IMR-90 (cell line): ENCODE data around the gene CCDC9. TPM values are rescaled to one million over a fixed set of nuclear protein-coding genes. Genes with fewer than 3 reads are reported as not detected.

ENCODE experiments used
- ATAC-seq: fragments of 200-7000 bp; cut with Tn5 transposase; 2 replicates; pipeline ENCODE4 v1.9.1; 2020; ENCODE audit warnings: low read depth, mild to moderate bottlenecking, moderate library complexity
- BruUV-seq: library from RNA; stranded (reverse); fragments of 400-500 nt; replicated peaks from 2 replicates; lab custom pipeline; 2021; lab: Mats Ljungman, UMichigan
- CTCF ChIA-PET: fragments of 300-600 bp; formaldehyde crosslinking; extraction: SDS; loops from one replicate; lab custom pipeline; 2021; ENCODE audit warnings: antibody characterized with exemption; lab: Yijun Ruan, JAX
- POLR2A ChIA-PET: fragments of 300-600 bp; sonication (Branson Sonifier 250); formaldehyde crosslinking; loops from one replicate; lab custom pipeline; 2022; ENCODE audit warnings: antibody characterized with exemption; ENCODE audit not compliant: unreplicated experiment; lab: Charles Lee
- DNase-seq: peaks from one replicate; pipeline ENCODE4 v3.0.0; 2013
- H2AFZ ChIP-seq: replicated peaks from 2 replicates; pipeline ENCODE3; 2013; ENCODE audit warnings: low read length, mild to moderate bottlenecking; ENCODE audit not compliant: poor library complexity
- H2AK5ac ChIP-seq: 2 replicates; pipeline ENCODE4 v1.6.1; 2013; ENCODE audit warnings: low read depth, low read length, inconsistent platforms
- H2AK9ac ChIP-seq: replicated peaks from 2 replicates; pipeline ENCODE3; 2013; ENCODE audit warnings: mild to moderate bottlenecking, low read depth, low read length, moderate library complexity; ENCODE audit not compliant: poor library complexity
- H2BK120ac ChIP-seq: 2 replicates; pipeline ENCODE4 v1.6.1; 2013; ENCODE audit warnings: low read depth, low read length, inconsistent platforms
- H2BK15ac ChIP-seq: 3 replicates; pipeline ENCODE4 v1.6.1; 2013; ENCODE audit warnings: low read depth, low read length, inconsistent platforms
- H2BK20ac ChIP-seq: 2 replicates; pipeline ENCODE4 v1.6.1; 2013; ENCODE audit warnings: low read depth, mild to moderate bottlenecking, inconsistent platforms, low read length, moderate library complexity
- H2BK5ac ChIP-seq: 2 replicates; pipeline ENCODE4 v1.6.1; 2013; ENCODE audit warnings: mild to moderate bottlenecking, low read depth, low read length, inconsistent platforms; ENCODE audit not compliant: poor library complexity, severe bottlenecking
- H3K14ac ChIP-seq: replicated peaks from 2 replicates; pipeline ENCODE4 v1.6.1; 2013; ENCODE audit warnings: low read depth, low read length, inconsistent platforms
- H3K18ac ChIP-seq: 2 replicates; pipeline ENCODE4 v1.6.1; 2013; ENCODE audit warnings: low read depth, low read length, control low read depth
- H3K23ac ChIP-seq: 2 replicates; pipeline ENCODE4 v1.6.1; 2013; ENCODE audit warnings: low read depth, low read length, inconsistent platforms
- H3K27ac ChIP-seq: 2 replicates; pipeline ENCODE4 v1.5.1; 2013; ENCODE audit warnings: mild to moderate bottlenecking, control low read depth, low read length; ENCODE audit not compliant: insufficient read depth
- H3K27me3 ChIP-seq: 2 replicates; pipeline ENCODE4 v1.6.1; 2013; ENCODE audit warnings: low read length; ENCODE audit not compliant: control insufficient read depth, insufficient read depth
- H3K36me3 ChIP-seq: 2 replicates; pipeline ENCODE4 v1.6.1; 2013; ENCODE audit warnings: low read length, mixed read lengths; ENCODE audit not compliant: control insufficient read depth, insufficient read depth
- H3K4ac ChIP-seq: 2 replicates; pipeline ENCODE4 v1.6.1; 2013; ENCODE audit warnings: low read depth, low read length, inconsistent platforms
- H3K4me1 ChIP-seq: 2 replicates; pipeline ENCODE4 v1.6.1; 2013; ENCODE audit warnings: low read length, mixed read lengths; ENCODE audit not compliant: control insufficient read depth, insufficient read depth
- H3K4me2 ChIP-seq: 2 replicates; pipeline ENCODE4 v1.6.1; 2013; ENCODE audit warnings: low read depth, mild to moderate bottlenecking, control low read depth, low read length, moderate library complexity
- H3K4me3 ChIP-seq: 2 replicates; pipeline ENCODE4 v1.5.1; 2013; ENCODE audit warnings: low read depth, mild to moderate bottlenecking, control low read depth, low read length, moderate library complexity; ENCODE audit not compliant: insufficient read depth
- H3K56ac ChIP-seq: 2 replicates; pipeline ENCODE4 v1.6.1; 2013; ENCODE audit warnings: low read length, inconsistent platforms; ENCODE audit not compliant: insufficient read depth; ENCODE audit errors: extremely low read depth
- H3K79me1 ChIP-seq, 2 experiments: 2 replicates each; pipeline ENCODE4 v1.6.1; 2013; ENCODE audit warnings: low read length in 2 of 2, inconsistent platforms in 1 of 2, low read depth in 1 of 2
- H3K9ac ChIP-seq: 2 replicates; pipeline ENCODE4 v1.6.1; 2013; ENCODE audit warnings: low read depth, low read length, control low read depth
- H3K9me1 ChIP-seq: 2 replicates; pipeline ENCODE4 v1.6.1; 2013; ENCODE audit warnings: low read length, inconsistent platforms; ENCODE audit not compliant: insufficient read depth
- H3K9me3 ChIP-seq: 2 replicates; pipeline ENCODE4 v1.6.1; 2013; ENCODE audit warnings: low read length; ENCODE audit not compliant: control insufficient read depth, insufficient read depth
- H4K20me1 ChIP-seq: 2 replicates; pipeline ENCODE4 v1.6.1; 2013; ENCODE audit warnings: low read length, inconsistent platforms; ENCODE audit not compliant: insufficient read depth
- H4K5ac ChIP-seq: 2 replicates; pipeline ENCODE4 v1.6.1; 2013; ENCODE audit warnings: mild to moderate bottlenecking, low read depth, low read length, control low read depth
- H4K8ac ChIP-seq, 2 experiments: 2 replicates each; pipeline ENCODE4 v1.6.1; 2013; ENCODE audit warnings: low read depth in 2 of 2, low read length in 2 of 2, control low read depth in 1 of 2, inconsistent platforms in 1 of 2
- H4K91ac ChIP-seq: 2 replicates; pipeline ENCODE4 v1.6.1; 2013; ENCODE audit warnings: low read depth, low read length, inconsistent platforms; ENCODE audit not compliant: insufficient read depth
- MAZ ChIP-seq: IDR thresholded peaks from 2 replicates; pipeline ENCODE4 v1.6.1; 2012; ENCODE audit warnings: low read depth, mild to moderate bottlenecking, low read length, improper control_type of control experiment, moderate library complexity, borderline replicate concordance
- WGBS, 2 experiments: methylation state at CpG; one replicate each; pipeline versions ENCODE4 v1.1.5 to v1.1.7; 2013; ENCODE audit warnings: missing lambda C conversion rate in 2 of 2; ENCODE audit not compliant: insufficient read length in 1 of 2; ENCODE audit errors: extremely low coverage in 2 of 2; 5-methylcytosine and 5-hydroxymethylcytosine counted together
- dilution Hi-C: fragments of 300-500 bp; cut with HindIII; formaldehyde crosslinking; loops from one replicate; pipeline ENCODE4 v1.14.3; 2018; ENCODE audit warnings: low sequenced_read_pairs; ENCODE audit not compliant: unreplicated experiment
- in situ Hi-C: fragments of 300-500 bp; cut with MboI; formaldehyde crosslinking; loops from 3 replicates; pipeline ENCODE4 v1.14.3; 2019; ENCODE audit warnings: low sequenced_read_pairs, inconsistent platforms, mixed read lengths
- intact Hi-C: fragments of 100-400 bp; cut with micrococcal nuclease; formaldehyde crosslinking; loops from 2 replicates; pipeline ENCODE4 v1.10.0; 2022
- polyA plus RNA-seq, 3 experiments: library from polyadenylated mRNA; depleted of rRNA; stranded (reverse); fragments of >200 nt; gene quantifications; 2 replicates each; pipeline ENCODE4 v1.2.3, GENCODE V29; 2012; ENCODE audit warnings: low replicate concordance in 1 of 3
- total RNA-seq: library from RNA; depleted of rRNA; stranded (reverse); fragments of >200 nt; gene quantifications from 2 replicates; pipeline ENCODE4 v1.2.3, GENCODE V29; 2012

CCDC9 gene
- total and polyA plus RNA-seq, 2 of the 4 experiments (the other 2 are of a cell fraction): 2.9 to 8.6 TPM

DNA sequence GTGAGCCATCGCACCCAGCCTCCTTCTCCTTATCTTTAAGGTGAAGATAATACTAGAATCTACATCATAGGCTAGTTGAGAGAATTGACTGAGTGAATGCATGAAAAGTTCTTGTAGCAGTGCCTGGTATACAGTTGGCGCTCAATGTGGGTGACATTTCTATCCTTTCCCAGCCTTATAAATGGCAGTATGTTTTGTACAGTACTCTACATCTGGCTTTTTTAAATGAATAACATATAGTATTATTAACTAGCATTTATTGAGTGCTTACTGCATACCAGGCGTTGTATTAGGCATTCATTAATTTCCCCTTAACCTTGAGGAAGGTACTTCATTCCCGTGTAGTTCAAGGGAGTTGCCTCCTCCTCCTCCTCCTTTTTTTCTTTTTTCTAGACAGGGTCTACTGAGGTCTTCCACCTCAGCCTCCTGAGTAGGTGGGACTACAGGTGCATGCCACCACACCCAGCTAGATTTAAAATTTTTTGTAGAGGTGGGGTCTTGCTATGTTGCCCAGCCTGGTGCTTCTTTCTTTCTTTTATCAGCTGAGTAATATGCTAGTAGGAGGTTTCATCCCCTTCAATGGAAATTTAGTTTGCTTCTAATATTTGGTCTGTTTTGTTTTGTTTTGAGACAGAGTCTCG lies 56.2 kb downstream of the CCDC9 start:
- Histone ChIP-seq H4K8ac (no peak overlapping the region), H2AK5ac (no peak overlapping the region), H2AFZ (no peak overlapping the region), H2BK20ac (no peak overlapping the region), H3K9me3 (no peaks in the 10 kb centered on the region), H2BK5ac (no peak overlapping the region), H3K9me1 (0 out of 2 replicates have a peak, but pooled peaks cover 4% of the 10 kb centered on the region), H3K79me1 (no peaks in the 10 kb centered on the region), H3K4me2 (no peak overlapping the region), H3K4me1 (0 out of 2 replicates have a peak, but pooled peaks cover 2% of the 10 kb centered on the region), H3K18ac (no peak overlapping the region), H4K20me1 (no peaks in the 10 kb centered on the region), H4K91ac (no peak overlapping the region), H3K27me3 (no peaks in the 10 kb centered on the region), H3K14ac (no peak overlapping the region), H3K27ac (no peak overlapping the region), H2BK120ac (no peak overlapping the region), H3K36me3 (no peaks in the 10 kb centered on the region), H3K4ac (no peak overlapping the region), H3K56ac (no peak overlapping the region), H2BK15ac (no peak overlapping the region), H3K9ac (no peak overlapping the region), H3K4me3 (no peak overlapping the region), H4K5ac (no peak overlapping the region), H3K23ac (no peak overlapping the region), H2AK9ac (no peak overlapping the region)
- CTCF ChIA-PET: no interaction called here
- no TSS peak for BruUV-seq
- no peak for TF ChIP-seq MAZ
- POLR2A ChIA-PET: no interaction called here
- ATAC-seq (no peak), DNase-seq (no peak)
- intact Hi-C loops (no loop called here), dilution Hi-C loops (no loop called here), in situ Hi-C loops (no loop called here)
- WGBS, 2 experiments: no CpG with 5 or more reads among the region's 5 CpGs
